ENCODE results near the gene SHISA9. TPM values are rescaled to one million over a fixed set of nuclear protein-coding genes. Genes with fewer than 3 reads are reported as not detected.

Gene SHISA9
- total and polyA plus RNA-seq, 5 experiments from 2014 or later: not detected

DNA sequence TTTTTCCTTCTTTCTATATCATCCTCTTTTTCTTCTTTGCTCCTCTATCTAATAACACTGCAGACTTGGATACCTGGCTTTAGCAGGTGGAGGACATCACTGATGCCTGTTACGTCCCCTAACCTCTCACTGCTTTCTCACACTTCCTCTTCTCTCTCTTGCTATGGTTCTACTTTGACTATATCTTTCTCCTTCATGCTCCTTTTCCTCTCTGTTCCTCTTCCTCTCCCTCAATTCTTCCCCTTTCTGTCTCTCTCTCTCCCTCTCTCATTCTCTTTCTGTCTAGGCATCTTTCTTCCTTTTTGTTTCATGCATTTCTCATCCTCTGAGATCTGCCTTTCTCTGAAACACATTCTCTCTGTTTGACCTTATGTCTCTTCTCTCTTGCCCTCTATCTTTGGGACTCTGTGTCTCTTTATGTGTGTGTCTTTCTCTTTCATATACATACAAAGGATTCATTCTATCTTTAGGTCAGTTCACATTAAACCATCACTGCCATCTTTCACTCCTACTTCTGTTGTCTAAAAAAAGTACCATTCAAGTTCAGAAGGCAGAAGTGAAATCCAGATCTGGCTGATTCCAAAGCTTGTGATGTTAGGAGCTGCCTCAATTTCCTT is 353.7 kb downstream of the SHISA9 start:
- Mint-ChIP-seq H3K9me3 (peaks cover 3 to 31% (median 14%) of the 10 kb centered on the region in 9 donors), H3K27ac (no peak overlapping the region), H3K27me3 (peaks cover 2 to 18% (median 6%) of the 10 kb centered on the region in 5 donors), H3K4me3 (no peak overlapping the region), H3K36me3 (peaks cover 0 to 5% (median 0%) of the 10 kb centered on the region in 3 donors), H3K4me1 (peaks cover 0 to 2% (median 0%) of the 10 kb centered on the region in 4 donors)
- POLR2A ChIA-PET: no interaction called here
- DNase-seq (no peak), ATAC-seq (no peak)

DNA sequence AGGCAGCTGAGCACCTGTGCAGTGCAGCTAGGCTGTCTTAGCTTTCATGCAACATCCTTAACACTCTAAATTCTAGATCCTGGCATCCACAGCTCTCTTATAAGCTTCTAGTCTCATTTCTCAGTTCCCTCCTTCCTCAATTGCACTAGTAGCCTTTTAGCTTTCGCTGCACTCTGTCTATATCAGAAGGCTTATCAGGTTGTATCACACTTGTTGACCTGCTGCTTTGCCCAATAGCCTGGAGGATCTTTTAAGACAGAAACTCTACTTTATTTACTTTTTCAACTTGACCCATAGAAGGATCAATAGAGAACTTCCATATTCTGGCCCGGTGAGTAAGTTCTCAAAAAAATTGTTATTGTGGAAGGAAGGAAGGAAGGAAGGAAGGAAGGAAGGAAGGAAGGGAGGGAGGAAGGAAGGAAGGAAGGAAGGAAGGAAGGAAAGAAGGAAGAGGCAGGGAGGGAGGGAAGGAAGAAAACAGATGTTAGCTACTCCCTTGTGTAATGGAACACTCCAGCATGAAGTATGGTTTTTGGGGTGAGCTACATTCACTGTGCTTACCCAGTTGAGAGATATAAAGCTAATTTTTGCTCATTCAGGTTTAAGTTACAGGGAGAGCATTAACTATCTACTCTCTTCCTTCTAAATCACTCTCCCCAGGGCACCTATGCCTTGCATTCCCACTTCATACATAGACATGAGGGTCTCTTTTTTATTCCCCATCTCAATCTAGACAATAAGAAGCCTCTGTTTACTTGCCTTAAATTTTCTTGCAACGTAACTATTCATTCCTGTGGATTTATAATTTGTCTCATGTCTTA is 361.1 kb downstream of the SHISA9 start:
- Mint-ChIP-seq H3K4me1 (no peaks in the 10 kb centered on the region), H3K27me3 (peaks cover 2 to 21% (median 6%) of the 10 kb centered on the region in 5 donors), H3K9me3 (peaks cover 4 to 39% (median 19%) of the 10 kb centered on the region in 9 donors), H3K4me3 (no peak overlapping the region), H3K36me3 (peaks cover 0 to 9% (median 0%) of the 10 kb centered on the region in 3 donors), H3K27ac (no peak overlapping the region)
- DNase-seq: no peak
- POLR2A ChIA-PET: no interaction called here
- no peak for ATAC-seq

GRCh38 chr16:13264749-13265552 is 363.6 kb downstream of the SHISA9 start:
- Mint-ChIP-seq H3K4me1 (no peaks in the 10 kb centered on the region), H3K36me3 (peaks cover 0 to 9% (median 0%) of the 10 kb centered on the region in 3 donors), H3K9me3 (peaks cover 4 to 22% (median 14%) of the 10 kb centered on the region in 9 donors), H3K4me3 (no peak overlapping the region), H3K27me3 (peaks cover 4 to 30% (median 5%) of the 10 kb centered on the region in 5 donors), H3K27ac (no peak overlapping the region)
- POLR2A ChIA-PET: no interaction called here
- no peak for ATAC-seq
- DNase-seq: no peak

DNA sequence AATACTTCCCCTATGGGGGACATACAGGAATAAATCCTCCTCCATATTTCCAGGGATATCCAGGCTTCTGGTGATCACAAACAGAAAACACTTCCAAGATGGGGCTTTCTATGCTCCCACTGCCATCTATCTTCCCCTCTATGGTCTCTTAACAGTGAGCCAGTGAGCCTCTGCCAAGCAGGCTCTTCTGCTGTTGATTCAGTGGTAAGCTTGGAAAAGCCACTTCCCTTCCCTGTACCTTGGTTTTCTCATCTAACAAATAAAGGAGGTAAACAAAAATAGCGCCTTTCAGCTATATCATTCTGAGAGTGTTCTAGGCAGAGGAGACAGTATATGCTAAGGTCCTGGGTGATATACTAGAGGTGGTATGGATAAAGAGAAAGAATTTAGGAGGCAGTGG is 368.0 kb downstream of the SHISA9 start:
- Mint-ChIP-seq H3K27ac (no peak overlapping the region), H3K36me3 (no peaks in the 10 kb centered on the region), H3K4me3 (no peak overlapping the region), H3K4me1 (no peaks in the 10 kb centered on the region), H3K27me3 (peaks cover 3 to 25% (median 4%) of the 10 kb centered on the region in 5 donors), H3K9me3 (peaks cover 0 to 24% (median 3%) of the 10 kb centered on the region in 9 donors)
- no peak for DNase-seq
- POLR2A ChIA-PET: no interaction called here
- no peak for ATAC-seq

- H3K27me3 Mint-ChIP-seq: peaks cover 3 to 22% (median 4%) of the 10 kb centered on the region in 5 donors
- DNase-seq (no peak), ATAC-seq (no peak)
- H3K9me3 Mint-ChIP-seq: peaks cover 0 to 24% (median 3%) of the 10 kb centered on the region in 9 donors
- no peaks in the 10 kb centered on the region for H3K36me3 Mint-ChIP-seq
- POLR2A ChIA-PET: no interaction called here
- H3K4me1 Mint-ChIP-seq: no peaks in the 10 kb centered on the region
- no peak overlapping the region for H3K27ac Mint-ChIP-seq
- no peak overlapping the region for H3K4me3 Mint-ChIP-seq
Measured at GRCh38 chr16:13269905-13270528, 368.6 kb downstream of the SHISA9 start.

DNA sequence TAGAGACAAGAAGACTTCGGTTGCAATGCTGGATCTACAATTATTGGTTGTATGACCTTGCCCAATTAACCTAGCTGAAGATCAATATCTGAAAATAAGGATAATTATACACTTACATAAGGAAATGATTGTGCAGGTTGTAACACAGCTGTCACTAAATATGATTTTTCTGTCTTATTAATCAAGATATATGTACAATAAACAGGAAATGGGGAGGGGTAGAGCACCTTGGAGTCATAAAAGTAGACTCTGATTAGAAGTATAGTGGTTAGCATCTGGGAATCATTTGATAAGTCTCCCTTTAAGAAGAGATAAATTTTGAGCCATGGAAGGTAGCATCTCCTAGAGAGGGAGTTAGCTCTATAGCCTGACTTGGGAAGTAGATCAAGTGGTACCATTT is 369.2 kb downstream of the SHISA9 start:
- Mint-ChIP-seq H3K27me3 (peaks cover 1 to 17% (median 2%) of the 10 kb centered on the region in 5 donors), H3K9me3 (peaks cover 0 to 24% (median 3%) of the 10 kb centered on the region in 9 donors), H3K27ac (no peak overlapping the region), H3K4me1 (no peaks in the 10 kb centered on the region), H3K4me3 (no peak overlapping the region), H3K36me3 (no peaks in the 10 kb centered on the region)
- POLR2A ChIA-PET: no interaction called here
- no peak for DNase-seq
- no peak for ATAC-seq

GRCh38 chr16:13289515-13289914 is 388.1 kb downstream of the SHISA9 start:
- Mint-ChIP-seq H3K4me1 (no peaks in the 10 kb centered on the region), H3K9me3 (peaks cover 0 to 17% (median 4%) of the 10 kb centered on the region in 9 donors), H3K27me3 (peaks cover 2 to 34% (median 12%) of the 10 kb centered on the region in 5 donors), H3K36me3 (peaks cover 0 to 10% (median 0%) of the 10 kb centered on the region in 3 donors), H3K27ac (no peak overlapping the region), H3K4me3 (no peak overlapping the region)
- DNase-seq (no peak), ATAC-seq (no peak)
- POLR2A ChIA-PET: no interaction called here

Other genes starting within 250 kb of the SHISA9 start
- 1 to 10 TPM; 1.8 to 3.3 TPM for gene CPPED1, start 97.7 kb upstream of the SHISA9 start, total RNA-seq
- gene CPPED1, start 97.7 kb upstream of the SHISA9 start, polyA plus RNA-seq: 1 to 10 TPM; 3.2 to 6.4 (median 5.0) TPM